HEK293T (cell line): ENCODE data around the gene GABRD.

Source experiments
- ELF4 ChIP-seq: fragments of 450-650 bp; IDR thresholded peaks from 2 replicates; pipeline ENCODE4 v1.6.1; 2017; ENCODE audit warnings: antibody characterized with exemption
- FOXM1 ChIP-seq: fragments of 450-650 bp; IDR thresholded peaks from 2 replicates; pipeline ENCODE4 v1.6.1; 2017; ENCODE audit warnings: mild to moderate bottlenecking, borderline replicate concordance
- TARDBP ChIP-seq: fragments of 450-650 bp; IDR thresholded peaks from 2 replicates; pipeline ENCODE4 v1.6.1; 2016

- TF ChIP-seq TARDBP: no peak
- TF ChIP-seq FOXM1: no peak
- TF ChIP-seq ELF4: no peak
Observed at GRCh38 chr1:1971688-1972087, 47.5 kb upstream of the GABRD start.
